Thyroid gland (tissue), 4 donors: Measurements from ENCODE around the gene PTPRG. TPM values are rescaled to one million over a fixed set of nuclear protein-coding genes. Genes with fewer than 3 reads are reported as not detected.

Source experiments
- DNase-seq, 2 donors: peaks; one replicate each; pipeline ENCODE4 v3.0.0-alpha.2; 2019
- H3K27ac ChIP-seq, 3 donors: fragments of 200-600 bp; sonication (generic); 1 replicate in 2 of 3; 2 replicates in 1 of 3; pipeline ENCODE4 v1.5.1; 2016 to 2019; ENCODE audit warnings: mild to moderate bottlenecking in 1 of 3, moderate library complexity in 1 of 3
- H3K27me3 ChIP-seq: fragments of 200-600 bp; sonication (generic); one replicate; pipeline ENCODE4 v1.5.1; 2019
- H3K36me3 ChIP-seq, 2 donors: fragments of 200-600 bp; sonication (generic); one replicate each; pipeline ENCODE4 v1.5.1; 2016 to 2019
- H3K4me1 ChIP-seq, 2 donors: fragments of 200-600 bp; sonication (generic); one replicate each; pipeline ENCODE4 v1.5.1; 2017 to 2019
- H3K4me3 ChIP-seq, 3 donors: fragments of 200-600 bp; sonication (generic); replicated peaks in 1 of 3; 1 replicate in 2 of 3; 2 replicates in 1 of 3; pipeline ENCODE4 v1.5.1; 2016; ENCODE audit warnings: mild to moderate bottlenecking in 1 of 3
- H3K9me3 ChIP-seq: fragments of 200-600 bp; sonication (generic); one replicate; pipeline ENCODE4 v1.5.1; 2017
- CTCF ChIP-seq, 6 experiments: fragments of 200-600 bp in 3 of 6; fragments of 450-650 bp in 3 of 6; sonication (generic) in 3 of 6; IDR thresholded peaks; one replicate each; pipeline ENCODE4 v1.5.1; 2016 to 2019; ENCODE audit warnings: antibody characterized with exemption in 6 of 6, mild to moderate bottlenecking in 2 of 6, inconsistent platforms in 1 of 6, moderate library complexity in 1 of 6
- POLR2A ChIP-seq, 2 donors: fragments of 450-650 bp; IDR thresholded peaks; one replicate each; pipeline ENCODE4 v1.6.1; 2017; ENCODE audit warnings: antibody characterized with exemption in 2 of 2, mild to moderate bottlenecking in 2 of 2, moderate library complexity in 1 of 2
- WGBS, 2 donors: methylation state at CpG; one replicate each; pipeline ENCODE4 v1.1.5; 2017; 5-methylcytosine and 5-hydroxymethylcytosine counted together
- intact Hi-C: fragments of 100-400 bp; cut with DNase I; formaldehyde crosslinking; loops from one replicate; pipeline ENCODE4 v1.15.1; 2023
- total RNA-seq, 4 donors: library from RNA; depleted of rRNA; stranded (reverse); fragments of >200 nt; gene quantifications; one replicate each; pipeline ENCODE4 v1.2.3, GENCODE V29; 2016

PTPRG gene
- total RNA-seq, 4 donors from 2014 or later, result 81.6 to 207 (median 132) TPM

DNA sequence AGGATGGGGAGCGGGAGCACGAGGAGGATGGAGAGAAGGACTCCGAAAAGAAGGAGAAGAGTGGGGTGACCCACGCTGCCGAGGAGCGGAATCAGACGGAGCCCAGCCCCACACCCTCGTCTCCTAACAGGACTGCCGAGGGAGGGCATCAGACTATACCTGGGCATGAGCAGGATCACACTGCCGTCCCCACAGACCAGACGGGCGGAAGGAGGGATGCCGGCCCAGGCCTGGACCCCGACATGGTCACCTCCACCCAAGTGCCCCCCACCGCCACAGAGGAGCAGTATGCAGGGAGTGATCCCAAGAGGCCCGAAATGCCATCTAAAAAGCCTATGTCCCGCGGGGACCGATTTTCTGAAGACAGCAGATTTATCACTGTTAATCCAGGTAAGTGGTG, 642.2 kb downstream of the PTPRG start:
- H3K9me3 ChIP-seq, result no peaks in the 10 kb centered on the region
- H3K27ac ChIP-seq, result no peak overlapping the region
- no peak for DNase-seq
- peaks cover 6 to 9% of the 10 kb centered on the region in 2 donors for H3K36me3 ChIP-seq
- no peaks in the 10 kb centered on the region for H3K4me1 ChIP-seq
- 93 to 94% methylated on average over 19 of the region's 19 CpGs for WGBS, 2 donors
- no peak for TF ChIP-seq POLR2A (IDR thresholded peaks at IDR 0.05)
- TF ChIP-seq CTCF (IDR thresholded peaks at IDR 0.05), result no peak
- no peaks in the 10 kb centered on the region for H3K27me3 ChIP-seq
- no peak overlapping the region for H3K4me3 ChIP-seq
- intact Hi-C loops, result no loop called here

GRCh38 chr3:62207197-62207596, 645.8 kb downstream of the PTPRG start:
- Histone ChIP-seq H3K36me3 (peaks cover 6 to 9% of the 10 kb centered on the region in 2 donors), H3K4me3 (no peak overlapping the region), H3K27ac (no peak overlapping the region), H3K4me1 (no peaks in the 10 kb centered on the region), H3K27me3 (no peaks in the 10 kb centered on the region), H3K9me3 (no peaks in the 10 kb centered on the region)
- 90 to 94% methylated on average over 3 of the region's 3 CpGs for WGBS, 2 donors
- intact Hi-C loops, result no loop called here
- no peak for DNase-seq
- TF ChIP-seq POLR2A (IDR thresholded peaks at IDR 0.05), result no peak
- TF ChIP-seq CTCF (IDR thresholded peaks at IDR 0.05), result no peak

GRCh38 chr3:62208385-62208784, 647.0 kb downstream of the PTPRG start:
- H3K27ac ChIP-seq, result no peak overlapping the region
- H3K4me3 ChIP-seq, result no peak overlapping the region
- DNase-seq, result no peak
- intact Hi-C loops, result no loop called here
- 80 to 85% methylated on average over 3 to 4 of the region's 4 CpGs for WGBS, 2 donors
- no peaks in the 10 kb centered on the region for H3K27me3 ChIP-seq
- H3K9me3 ChIP-seq, result no peaks in the 10 kb centered on the region
- no peak for TF ChIP-seq CTCF (IDR thresholded peaks at IDR 0.05)
- TF ChIP-seq POLR2A (IDR thresholded peaks at IDR 0.05), result no peak
- H3K4me1 ChIP-seq, result no peaks in the 10 kb centered on the region
- peaks cover 4 to 6% of the 10 kb centered on the region in 2 donors for H3K36me3 ChIP-seq

GRCh38 chr3:62209101-62209500, 647.7 kb downstream of the PTPRG start:
- Histone ChIP-seq H3K4me1 (no peaks in the 10 kb centered on the region), H3K4me3 (no peak overlapping the region), H3K36me3 (no peaks in the 10 kb centered on the region), H3K27ac (no peak overlapping the region), H3K9me3 (no peaks in the 10 kb centered on the region), H3K27me3 (no peaks in the 10 kb centered on the region)
- no peak for DNase-seq
- WGBS, 2 donors, result 86 to 90% methylated on average over 5 of the region's 5 CpGs
- intact Hi-C loops, result no loop called here
- no peak for TF ChIP-seq CTCF (IDR thresholded peaks at IDR 0.05)
- TF ChIP-seq POLR2A (IDR thresholded peaks at IDR 0.05), result no peak

- TF ChIP-seq CTCF (IDR thresholded peaks at IDR 0.05) (no peak), POLR2A (IDR thresholded peaks at IDR 0.05) (no peak)
- intact Hi-C loops, result no loop called here
- 77 to 81% methylated on average over 5 of the region's 5 CpGs for WGBS, 2 donors
- Histone ChIP-seq H3K4me1 (no peaks in the 10 kb centered on the region), H3K4me3 (no peak overlapping the region), H3K27me3 (no peaks in the 10 kb centered on the region), H3K27ac (no peak overlapping the region), H3K9me3 (no peaks in the 10 kb centered on the region), H3K36me3 (no peaks in the 10 kb centered on the region)
- DNase-seq, result no peak
These were observed 648.6 kb downstream of the PTPRG start for GRCh38 chr3:62210011-62210410.
